Natural killer cell (primary cell): ENCODE results near the gene PLXNA4. TPM values are rescaled to one million over a fixed set of nuclear protein-coding genes. Genes with fewer than 3 reads are reported as not detected.

Source experiments
- ATAC-seq, 3 donors: fragments of 150-1000 bp in 2 of 3; fragments of 200-7000 bp in 1 of 3; cut with Tn5 transposase; 1 replicate in 1 of 3; 2 replicates in 2 of 3; pipeline ENCODE4 v1.10.0; 2021; ENCODE audit warnings: mild to moderate bottlenecking in 2 of 3, moderate library complexity in 2 of 3
- DNase-seq, 2 donors: peaks; one replicate each; pipeline versions ENCODE4 v3.0.0 to v3.0.0-alpha.2; 2013 to 2021; ENCODE audit warnings: mixed read lengths in 1 of 2
- H3K27ac ChIP-seq: one replicate; pipeline ENCODE4 v1.5.1; 2013; ENCODE audit warnings: mild to moderate bottlenecking, low read length
- H3K27me3 ChIP-seq: one replicate; pipeline ENCODE4 v1.6.1; 2013; ENCODE audit warnings: low read length; ENCODE audit not compliant: control insufficient read depth, insufficient read depth
- H3K36me3 ChIP-seq: one replicate; pipeline ENCODE4 v1.6.1; 2013; ENCODE audit warnings: low read length; ENCODE audit not compliant: control insufficient read depth, insufficient read depth
- H3K4me1 ChIP-seq: one replicate; pipeline ENCODE4 v1.6.1; 2013; ENCODE audit warnings: low read length; ENCODE audit not compliant: control insufficient read depth, insufficient read depth
- H3K4me3 ChIP-seq: one replicate; pipeline ENCODE4 v1.5.1; 2013; ENCODE audit warnings: low read length
- H3K9me3 ChIP-seq: one replicate; pipeline ENCODE4 v1.6.1; 2013; ENCODE audit warnings: low read length; ENCODE audit not compliant: control insufficient read depth, insufficient read depth
- H3K27ac Mint-ChIP-seq, 2 donors: one replicate each; pipeline ENCODE4 v1.8.0; 2022; ENCODE audit warnings: mild to moderate bottlenecking in 2 of 2, mixed read lengths in 2 of 2, moderate library complexity in 1 of 2
- H3K27me3 Mint-ChIP-seq, 2 donors: one replicate each; pipeline ENCODE4 v1.8.0; 2022; ENCODE audit warnings: low read depth in 2 of 2, mixed read lengths in 2 of 2
- H3K36me3 Mint-ChIP-seq: one replicate; pipeline ENCODE4 v1.8.0; 2022; ENCODE audit warnings: mixed read lengths
- H3K4me1 Mint-ChIP-seq, 2 donors: one replicate each; pipeline ENCODE4 v1.8.0; 2022; ENCODE audit warnings: mixed read lengths in 2 of 2
- H3K4me3 Mint-ChIP-seq: one replicate; pipeline ENCODE4 v1.8.0; 2022; ENCODE audit warnings: mild to moderate bottlenecking, moderate library complexity, mixed read lengths
- H3K9me3 Mint-ChIP-seq, 2 donors: one replicate each; pipeline ENCODE4 v1.8.0; 2022; ENCODE audit warnings: mixed read lengths in 2 of 2
- CTCF ChIP-seq: fragments of 200-600 bp; IDR thresholded peaks from one replicate; pipeline ENCODE4 v1.8.0; 2022; ENCODE audit warnings: antibody characterized with exemption
- WGBS: methylation state at CpG from one replicate; pipeline ENCODE4 v1.1.7; 2013; ENCODE audit warnings: missing lambda C conversion rate; ENCODE audit not compliant: insufficient coverage; 5-methylcytosine and 5-hydroxymethylcytosine counted together
- intact Hi-C: fragments of 100-400 bp; cut with micrococcal nuclease; formaldehyde crosslinking; loops from one replicate; pipeline ENCODE4 v1.14.2; 2022
- total RNA-seq, 4 donors: library from RNA; stranded (reverse); fragments of 120-200 nt in 1 of 4; gene quantifications; one replicate each; pipeline versions ENCODE4 v1.2.3 to v1.2.4, GENCODE V29; 2013 to 2022

The PLXNA4 gene
- total RNA-seq, 3 donors from 2014 or later (not counting 1 experiment from before 2014, with no cell fraction given), result 5.1 to 15.3 (median 10.9) TPM

- no peaks in the 10 kb centered on the region for H3K4me1 ChIP-seq
- peaks cover 6 to 34% of the 10 kb centered on the region in 2 donors for H3K27me3 Mint-ChIP-seq
- H3K4me3 Mint-ChIP-seq, result no peak overlapping the region
- no peaks in the 10 kb centered on the region for H3K27me3 ChIP-seq
- H3K36me3 ChIP-seq, result no peaks in the 10 kb centered on the region
- no peaks in the 10 kb centered on the region for H3K9me3 Mint-ChIP-seq
- H3K36me3 Mint-ChIP-seq, result no peaks in the 10 kb centered on the region
- H3K27ac ChIP-seq, result no peak overlapping the region
- no peaks in the 10 kb centered on the region for H3K9me3 ChIP-seq
- WGBS, result 100% methylated on average over 1 of the region's 1 CpG
- H3K4me3 ChIP-seq, result no peak overlapping the region
- no peaks in the 10 kb centered on the region for H3K4me1 Mint-ChIP-seq
- no peak for DNase-seq
- TF ChIP-seq CTCF, result no peak
- intact Hi-C loops, result no loop called here
- no peak for ATAC-seq
- H3K27ac Mint-ChIP-seq, result no peak overlapping the region
Observed at GRCh38 chr7:132109769-132110168, 466.5 kb downstream of the PLXNA4 start.

GRCh38 chr7:132108563-132108962 lies 467.7 kb downstream of the PLXNA4 start:
- no peak for DNase-seq
- Mint-ChIP-seq H3K4me1 (no peaks in the 10 kb centered on the region), H3K27ac (no peak overlapping the region), H3K9me3 (no peaks in the 10 kb centered on the region), H3K4me3 (no peak overlapping the region), H3K27me3 (peaks cover 6 to 34% of the 10 kb centered on the region in 2 donors), H3K36me3 (no peaks in the 10 kb centered on the region)
- Histone ChIP-seq H3K4me3 (no peak overlapping the region), H3K27me3 (no peaks in the 10 kb centered on the region), H3K27ac (no peak overlapping the region), H3K9me3 (no peaks in the 10 kb centered on the region), H3K36me3 (no peaks in the 10 kb centered on the region), H3K4me1 (no peaks in the 10 kb centered on the region)
- WGBS, result 63% methylated on average over 3 of the region's 4 CpGs
- TF ChIP-seq CTCF, result no peak
- ATAC-seq, result no peak
- intact Hi-C loops, result no loop called here

GRCh38 chr7:132106491-132106890 lies 469.8 kb downstream of the PLXNA4 start:
- Histone ChIP-seq H3K27me3 (no peaks in the 10 kb centered on the region), H3K4me1 (no peaks in the 10 kb centered on the region), H3K4me3 (no peak overlapping the region), H3K36me3 (no peaks in the 10 kb centered on the region), H3K9me3 (no peaks in the 10 kb centered on the region), H3K27ac (no peak overlapping the region)
- Mint-ChIP-seq H3K27me3 (peaks cover 12 to 34% of the 10 kb centered on the region in 2 donors), H3K4me3 (no peak overlapping the region), H3K4me1 (no peaks in the 10 kb centered on the region), H3K27ac (no peak overlapping the region), H3K36me3 (no peaks in the 10 kb centered on the region), H3K9me3 (no peaks in the 10 kb centered on the region)
- DNase-seq (no peak), ATAC-seq (no peak)
- 78% methylated on average over 7 of the region's 7 CpGs for WGBS
- TF ChIP-seq CTCF, result no peak
- intact Hi-C loops, result no loop called here

- WGBS, result 72% methylated on average over 2 of the region's 3 CpGs
- no peak for ATAC-seq
Observed at GRCh38 chr7:132105096-132105495, 471.2 kb downstream of the PLXNA4 start.

More at GRCh38 chr7:132105096-132105495, 471.2 kb downstream of the PLXNA4 start:
- no peak for DNase-seq
- no peak for TF ChIP-seq CTCF
- Mint-ChIP-seq H3K9me3 (no peaks in the 10 kb centered on the region), H3K4me3 (no peak overlapping the region), H3K4me1 (no peaks in the 10 kb centered on the region), H3K27ac (no peak overlapping the region), H3K27me3 (peaks cover 12 to 38% of the 10 kb centered on the region in 2 donors), H3K36me3 (no peaks in the 10 kb centered on the region)
- intact Hi-C loops, result no loop called here
- Histone ChIP-seq H3K9me3 (no peaks in the 10 kb centered on the region), H3K36me3 (no peaks in the 10 kb centered on the region), H3K4me1 (no peaks in the 10 kb centered on the region), H3K4me3 (no peak overlapping the region), H3K27me3 (no peaks in the 10 kb centered on the region), H3K27ac (no peak overlapping the region)
